ENCODE results near the gene ZNF292.
"Not testable (repeated sequence)": the region's sequence is repeated elsewhere in the genome, so short reads cannot be mapped to it uniquely, and the experiment has no call there.

Gene ZNF292

DNA sequence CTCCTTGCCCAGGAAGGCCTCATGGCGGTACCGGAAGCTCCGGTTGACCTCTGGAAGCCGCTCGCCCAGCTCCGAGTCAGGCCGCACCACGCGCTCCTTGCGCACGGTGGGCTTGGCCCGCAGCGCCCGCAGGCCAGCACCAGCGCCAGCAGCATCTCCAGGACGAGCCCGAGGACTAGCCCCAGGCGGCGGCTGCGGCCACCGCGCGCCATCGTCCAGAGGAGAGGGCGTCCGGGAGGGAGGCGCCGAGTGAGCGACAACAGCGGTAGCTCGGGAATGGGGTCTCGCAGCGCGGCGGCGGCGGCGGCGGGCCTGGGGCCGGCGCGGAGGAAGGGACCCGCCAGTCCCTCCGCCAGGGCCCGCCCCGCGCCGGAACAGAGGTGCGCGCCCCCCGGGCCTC lies 32.9 kb upstream of the ZNF292 start:
- H3K27ac ChIP-seq (ENCODE audit: insufficient read depth in 1 of 2, low read depth in 1 of 2, low read length in 2 of 2, poor library complexity in 1 of 2, severe bottlenecking in 2 of 2), result no peak overlapping the region
- POLR2A ChIA-PET, result interaction anchor here (0.6 kb wide), 1 partner anchor 30 kb away, joined by 3 read pairs; no protein-coding TSS in a partner anchor
- 56% methylated on average over 37 of the region's 51 CpGs for WGBS (ENCODE audit: insufficient coverage)
- no peak for DNase-seq
- no peaks in the 10 kb centered on the region for H3K4me1 ChIP-seq (ENCODE audit: control extremely low read depth in 1 of 4, control insufficient read depth in 4 of 4, insufficient read depth in 4 of 4, low read length in 3 of 4)
- CTCF ChIA-PET, result interaction anchor here (1.1 kb wide), 1 partner anchor 14 kb away, joined by 3 read pairs; no protein-coding TSS in a partner anchor
- H3K36me3 ChIP-seq (ENCODE audit: control insufficient read depth in 4 of 4, insufficient read depth in 4 of 4, low read length in 3 of 4), result no peaks in the 10 kb centered on the region
- H3K4me3 ChIP-seq (ENCODE audit: control insufficient read depth in 1 of 7, extremely low read depth in 1 of 7, insufficient read depth in 4 of 7, low read depth in 2 of 7, low read length in 6 of 7), result peak overlapping the region in 2 of 7 experiments; percentile 20 to 36
- peaks cover 0 to 13% (median 0%) of the 10 kb centered on the region in 5 experiments for H3K27me3 ChIP-seq (replicated peaks in 2 of 5; ENCODE audit: control insufficient read depth in 4 of 5, insufficient read depth in 5 of 5, low read length in 4 of 5)
- H3K9me3 ChIP-seq (ENCODE audit: control extremely low read depth in 1 of 5, control insufficient read depth in 4 of 5, insufficient read depth in 2 of 5, low read depth in 1 of 5, low read length in 4 of 5), result peaks cover 0 to 8% (median 2%) of the 10 kb centered on the region in 5 experiments

DNA sequence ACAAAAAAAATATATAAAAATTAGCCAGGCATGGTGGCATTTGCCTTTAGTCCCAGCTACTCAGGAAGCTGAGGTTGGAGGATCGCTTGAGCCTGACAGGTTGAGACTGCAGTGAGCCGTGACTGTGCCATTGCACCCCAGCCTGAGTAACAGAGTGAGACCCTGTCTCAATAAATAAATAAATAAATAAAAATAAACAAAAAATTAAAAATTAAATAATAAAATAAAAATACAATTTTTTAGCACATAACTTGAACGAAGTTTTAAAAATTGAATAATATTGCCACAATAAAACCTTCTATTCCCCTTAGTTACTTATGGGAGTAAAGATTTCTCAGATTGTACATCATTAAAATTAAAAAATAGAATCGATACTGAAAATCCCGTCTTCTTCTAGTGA lies 31.3 kb upstream of the ZNF292 start:
- H3K36me3 ChIP-seq (ENCODE audit: control insufficient read depth in 4 of 4, insufficient read depth in 4 of 4, low read length in 3 of 4), result no peaks in the 10 kb centered on the region
- no CpG with 5 or more reads among the region's 5 CpGs for WGBS (ENCODE audit: insufficient coverage)
- H3K9me3 ChIP-seq (ENCODE audit: control extremely low read depth in 1 of 5, control insufficient read depth in 4 of 5, insufficient read depth in 2 of 5, low read depth in 1 of 5, low read length in 4 of 5), result peaks cover 0 to 8% (median 2%) of the 10 kb centered on the region in 5 experiments
- no peak overlapping the region for H3K4me3 ChIP-seq (ENCODE audit: control insufficient read depth in 1 of 7, extremely low read depth in 1 of 7, insufficient read depth in 4 of 7, low read depth in 2 of 7, low read length in 6 of 7)
- DNase-seq, result no peak
- peaks cover 0 to 13% (median 0%) of the 10 kb centered on the region in 5 experiments for H3K27me3 ChIP-seq (replicated peaks in 2 of 5; ENCODE audit: control insufficient read depth in 4 of 5, insufficient read depth in 5 of 5, low read length in 4 of 5)
- no peaks in the 10 kb centered on the region for H3K4me1 ChIP-seq (ENCODE audit: control extremely low read depth in 1 of 4, control insufficient read depth in 4 of 4, insufficient read depth in 4 of 4, low read length in 3 of 4)
- CTCF ChIA-PET, result no interaction called here
- POLR2A ChIA-PET, result no interaction called here
- H3K27ac ChIP-seq (ENCODE audit: insufficient read depth in 1 of 2, low read depth in 1 of 2, low read length in 2 of 2, poor library complexity in 1 of 2, severe bottlenecking in 2 of 2), result no peak overlapping the region

DNA sequence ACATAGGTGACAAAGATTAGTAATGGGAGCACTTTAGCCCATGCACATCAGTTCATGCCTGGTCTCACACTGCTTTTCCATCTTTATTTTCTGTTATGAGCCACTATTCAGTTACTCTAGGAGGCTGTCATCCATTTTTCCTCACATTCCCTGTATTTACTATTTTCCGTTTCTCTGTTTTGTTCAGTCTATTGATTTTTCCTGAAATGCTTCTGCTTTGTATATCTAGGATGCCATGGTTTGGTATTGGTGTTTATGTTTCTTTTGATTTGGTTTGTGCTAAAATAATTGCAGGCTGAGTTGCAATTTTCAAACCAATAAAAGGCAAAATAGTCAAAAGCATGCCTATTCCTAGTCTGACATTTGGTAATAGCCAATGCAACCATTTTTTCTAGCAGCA lies 28.9 kb upstream of the ZNF292 start:
- Histone ChIP-seq H3K27me3 (replicated peaks in 2 of 5; ENCODE audit: control insufficient read depth in 4 of 5, insufficient read depth in 5 of 5, low read length in 4 of 5) (peaks cover 0 to 13% (median 0%) of the 10 kb centered on the region in 5 experiments), H3K4me1 (ENCODE audit: control extremely low read depth in 1 of 4, control insufficient read depth in 4 of 4, insufficient read depth in 4 of 4, low read length in 3 of 4) (no peaks in the 10 kb centered on the region), H3K9me3 (ENCODE audit: control extremely low read depth in 1 of 5, control insufficient read depth in 4 of 5, insufficient read depth in 2 of 5, low read depth in 1 of 5, low read length in 4 of 5) (peaks cover 0 to 8% (median 2%) of the 10 kb centered on the region in 5 experiments), H3K36me3 (ENCODE audit: control insufficient read depth in 4 of 4, insufficient read depth in 4 of 4, low read length in 3 of 4) (no peaks in the 10 kb centered on the region), H3K4me3 (ENCODE audit: control insufficient read depth in 1 of 7, extremely low read depth in 1 of 7, insufficient read depth in 4 of 7, low read depth in 2 of 7, low read length in 6 of 7) (no peak overlapping the region), H3K27ac (ENCODE audit: insufficient read depth in 1 of 2, low read depth in 1 of 2, low read length in 2 of 2, poor library complexity in 1 of 2, severe bottlenecking in 2 of 2) (no peak overlapping the region)
- ChIA-PET CTCF (no interaction called here), POLR2A (no interaction called here)
- no CpG with 5 or more reads among the region's 1 CpG for WGBS (ENCODE audit: insufficient coverage)
- no peak for DNase-seq

DNA sequence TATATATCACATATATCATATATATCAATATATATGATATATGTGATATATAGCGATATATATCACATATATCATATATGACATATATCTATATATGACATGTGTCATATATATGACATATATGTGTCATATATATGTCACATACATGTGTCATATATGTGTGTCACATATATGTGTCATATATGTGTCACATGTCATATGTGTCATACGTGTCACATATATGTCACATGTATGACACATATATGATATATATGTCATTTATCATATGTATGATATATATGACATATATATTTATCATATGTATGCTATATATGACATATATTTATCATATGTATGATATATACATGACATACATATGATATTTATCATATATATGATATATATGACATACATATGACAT lies 27.6 kb upstream of the ZNF292 start:
- DNase-seq, result no peak
- no peak overlapping the region for H3K4me3 ChIP-seq (ENCODE audit: control insufficient read depth in 1 of 7, extremely low read depth in 1 of 7, insufficient read depth in 4 of 7, low read depth in 2 of 7, low read length in 6 of 7)
- WGBS (ENCODE audit: insufficient coverage), result no CpG with 5 or more reads among the region's 2 CpGs
- no peak overlapping the region for H3K27ac ChIP-seq (ENCODE audit: insufficient read depth in 1 of 2, low read depth in 1 of 2, low read length in 2 of 2, poor library complexity in 1 of 2, severe bottlenecking in 2 of 2)
- CTCF ChIA-PET, result no interaction called here
- peaks cover 0 to 8% (median 0%) of the 10 kb centered on the region in 5 experiments for H3K27me3 ChIP-seq (replicated peaks in 2 of 5; ENCODE audit: control insufficient read depth in 4 of 5, insufficient read depth in 5 of 5, low read length in 4 of 5)
- POLR2A ChIA-PET, result no interaction called here
- H3K4me1 ChIP-seq (ENCODE audit: control extremely low read depth in 1 of 4, control insufficient read depth in 4 of 4, insufficient read depth in 4 of 4, low read length in 3 of 4), result no peaks in the 10 kb centered on the region
- no peaks in the 10 kb centered on the region for H3K9me3 ChIP-seq (ENCODE audit: control extremely low read depth in 1 of 5, control insufficient read depth in 4 of 5, insufficient read depth in 2 of 5, low read depth in 1 of 5, low read length in 4 of 5)
- no peaks in the 10 kb centered on the region for H3K36me3 ChIP-seq (ENCODE audit: control insufficient read depth in 4 of 4, insufficient read depth in 4 of 4, low read length in 3 of 4)

DNA sequence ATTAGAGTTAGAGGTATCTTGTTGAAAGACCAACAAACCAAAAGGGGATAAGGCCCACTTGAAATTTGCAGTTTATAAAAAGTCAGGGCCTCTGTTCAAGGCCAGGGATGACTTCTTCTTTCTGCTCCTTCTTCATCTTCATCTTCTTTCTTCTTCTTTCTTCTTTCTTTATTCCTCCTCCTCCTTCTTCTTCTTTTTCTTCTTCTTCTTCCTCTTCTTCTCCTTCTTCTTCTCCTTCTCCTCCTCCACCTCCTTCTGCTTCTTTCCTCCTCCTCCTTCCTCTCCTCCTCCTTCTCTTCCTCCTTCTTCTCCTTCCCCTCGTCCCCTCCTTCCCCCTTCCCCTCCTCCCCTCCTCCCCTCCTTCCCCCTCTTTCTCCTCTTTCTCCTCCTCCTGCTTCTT lies 18.4 kb upstream of the ZNF292 start:
- ChIA-PET POLR2A (no interaction called here), CTCF (interaction anchor here (2.1 kb wide), 1 partner anchor 80 kb away, joined by 4 read pairs; no protein-coding TSS in a partner anchor)
- Histone ChIP-seq H3K9me3 (ENCODE audit: control extremely low read depth in 1 of 5, control insufficient read depth in 4 of 5, insufficient read depth in 2 of 5, low read depth in 1 of 5, low read length in 4 of 5) (peaks cover 0 to 1% (median 0%) of the 10 kb centered on the region in 5 experiments), H3K4me3 (ENCODE audit: control insufficient read depth in 1 of 7, extremely low read depth in 1 of 7, insufficient read depth in 4 of 7, low read depth in 2 of 7, low read length in 6 of 7) (no peak overlapping the region), H3K27me3 (replicated peaks in 2 of 5; ENCODE audit: control insufficient read depth in 4 of 5, insufficient read depth in 5 of 5, low read length in 4 of 5) (no peaks in the 10 kb centered on the region), H3K27ac (ENCODE audit: insufficient read depth in 1 of 2, low read depth in 1 of 2, low read length in 2 of 2, poor library complexity in 1 of 2, severe bottlenecking in 2 of 2) (no peak overlapping the region), H3K4me1 (ENCODE audit: control extremely low read depth in 1 of 4, control insufficient read depth in 4 of 4, insufficient read depth in 4 of 4, low read length in 3 of 4) (no peaks in the 10 kb centered on the region), H3K36me3 (ENCODE audit: control insufficient read depth in 4 of 4, insufficient read depth in 4 of 4, low read length in 3 of 4) (no peaks in the 10 kb centered on the region)
- 0% methylated on average over 1 of the region's 1 CpG for WGBS (ENCODE audit: insufficient coverage)
- no peak for DNase-seq

DNA sequence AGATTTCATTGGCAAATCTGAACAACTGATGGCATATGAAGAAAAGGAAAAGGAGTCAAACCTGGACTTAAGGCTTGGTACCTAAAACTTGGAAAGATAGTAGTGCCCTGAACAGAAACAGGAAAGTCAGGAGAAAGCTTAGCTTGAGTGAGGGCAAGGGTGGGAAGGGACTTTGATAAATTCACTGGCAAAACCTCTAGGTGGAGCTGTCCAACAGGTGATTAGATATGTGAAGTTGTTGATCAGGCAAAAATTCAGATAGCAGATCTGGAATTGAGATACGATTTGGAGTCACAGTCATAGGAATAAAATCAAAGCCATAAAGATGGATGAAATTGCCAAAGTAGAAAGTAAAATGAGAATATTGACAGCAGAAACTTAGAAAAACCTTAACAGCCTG lies 16.1 kb upstream of the ZNF292 start:
- Histone ChIP-seq H3K4me3 (ENCODE audit: control insufficient read depth in 1 of 7, extremely low read depth in 1 of 7, insufficient read depth in 4 of 7, low read depth in 2 of 7, low read length in 6 of 7) (no peak overlapping the region), H3K27ac (ENCODE audit: insufficient read depth in 1 of 2, low read depth in 1 of 2, low read length in 2 of 2, poor library complexity in 1 of 2, severe bottlenecking in 2 of 2) (no peak overlapping the region), H3K9me3 (ENCODE audit: control extremely low read depth in 1 of 5, control insufficient read depth in 4 of 5, insufficient read depth in 2 of 5, low read depth in 1 of 5, low read length in 4 of 5) (peaks cover 0 to 1% (median 0%) of the 10 kb centered on the region in 5 experiments), H3K4me1 (ENCODE audit: control extremely low read depth in 1 of 4, control insufficient read depth in 4 of 4, insufficient read depth in 4 of 4, low read length in 3 of 4) (no peaks in the 10 kb centered on the region), H3K27me3 (replicated peaks in 2 of 5; ENCODE audit: control insufficient read depth in 4 of 5, insufficient read depth in 5 of 5, low read length in 4 of 5) (no peaks in the 10 kb centered on the region), H3K36me3 (ENCODE audit: control insufficient read depth in 4 of 4, insufficient read depth in 4 of 4, low read length in 3 of 4) (no peaks in the 10 kb centered on the region)
- CTCF ChIA-PET, result interaction anchor here (0.8 to 2.3 kb wide), 11 partner anchors 11 to 259 kb away, joined by 3 to 6 read pairs (median 4); partner anchors contain the start of gene ZNF292
- POLR2A ChIA-PET, result no interaction called here
- DNase-seq, result peak; percentile 59 to 75 (median 69)
- 10% methylated on average over 1 of the region's 1 CpG for WGBS (ENCODE audit: insufficient coverage)

DNA sequence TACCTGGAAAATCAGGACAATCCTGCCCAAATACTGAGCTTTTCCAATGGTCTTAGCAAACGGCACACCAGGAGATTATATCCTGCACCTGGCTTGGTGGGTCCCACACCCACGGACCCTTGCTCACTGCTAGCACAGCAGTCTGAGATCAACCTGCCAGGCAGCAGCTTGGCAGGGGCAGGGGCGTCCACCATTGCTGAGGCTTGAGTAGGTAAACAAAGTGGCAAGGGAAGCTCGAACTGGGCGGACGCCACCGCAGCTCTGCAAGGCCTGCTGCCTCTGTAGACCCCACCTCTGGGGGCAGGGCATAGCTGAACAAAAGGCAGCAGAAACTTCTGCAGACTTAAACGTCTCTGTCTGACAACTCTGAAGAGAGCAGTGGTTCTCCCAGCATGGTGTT lies 15.4 kb upstream of the ZNF292 start:
- POLR2A ChIA-PET; H3K9me3 ChIP-seq (ENCODE audit: control extremely low read depth in 1 of 5, control insufficient read depth in 4 of 5, insufficient read depth in 2 of 5, low read depth in 1 of 5, low read length in 4 of 5); DNase-seq; H3K4me1 ChIP-seq (ENCODE audit: control extremely low read depth in 1 of 4, control insufficient read depth in 4 of 4, insufficient read depth in 4 of 4, low read length in 3 of 4); H3K36me3 ChIP-seq (ENCODE audit: control insufficient read depth in 4 of 4, insufficient read depth in 4 of 4, low read length in 3 of 4); H3K27me3 ChIP-seq (replicated peaks in 2 of 5; ENCODE audit: control insufficient read depth in 4 of 5, insufficient read depth in 5 of 5, low read length in 4 of 5); H3K4me3 ChIP-seq (ENCODE audit: control insufficient read depth in 1 of 7, extremely low read depth in 1 of 7, insufficient read depth in 4 of 7, low read depth in 2 of 7, low read length in 6 of 7); H3K27ac ChIP-seq (ENCODE audit: insufficient read depth in 1 of 2, low read depth in 1 of 2, low read length in 2 of 2, poor library complexity in 1 of 2, severe bottlenecking in 2 of 2): not testable (repeated sequence)
- 96% methylated on average over 5 of the region's 8 CpGs for WGBS (ENCODE audit: insufficient coverage)
- CTCF ChIA-PET, result interaction anchor here (0.7 to 2.3 kb wide), 12 partner anchors 8 to 258 kb away, joined by 3 to 7 read pairs (median 4); no protein-coding TSS in a partner anchor

Data from common myeloid progenitor, CD34-positive (primary cell).